ENCODE data around the gene TMEM115. TPM values are rescaled to one million over a fixed set of nuclear protein-coding genes. Genes with fewer than 3 reads are reported as not detected.
A peak's percentile ranks its signal among the peaks of the same experiment; 100 is the strongest.

TMEM115 gene
- total RNA-seq, 2 experiments from 2014 or later, result 22.1 to 22.7 TPM

- Mint-ChIP-seq H3K27me3 (no peaks in the 10 kb centered on the region), H3K36me3 (ENCODE audit: low read depth) (peaks cover 24% of the 10 kb centered on the region), H3K27ac (peak overlapping the region; percentile 54), H3K4me1 (peaks cover 79% of the 10 kb centered on the region), H3K4me3 (no peak overlapping the region), H3K9me3 (no peaks in the 10 kb centered on the region)
- ChIA-PET POLR2A (interaction anchor here (0.7 to 32.1 kb wide), 9 partner anchors 10 to 268 kb away, joined by 3 to 704 read pairs (median 5); partner anchors contain the start of genes CISH, HEMK1, HYAL2 and HYAL3), CTCF (interaction anchor here (0.7 to 1.8 kb wide), 3 partner anchors 224 to 286 kb away, joined by 3 to 4 read pairs (median 3); partner anchors contain the start of gene HEMK1)
- no peak for DNase-seq
Measured at GRCh38 chr3:50345008-50345407, 14.3 kb downstream of the TMEM115 start.

GRCh38 chr3:50342813-50343633, 16.3 kb downstream of the TMEM115 start:
- POLR2A ChIA-PET, result interaction anchor here (0.7 to 32.1 kb wide), 6 partner anchors 0 to 264 kb away, joined by 3 to 704 read pairs (median 295); partner anchors contain the start of genes C3orf18, CISH, CYB561D2 and HEMK1
- peaks cover 69% of the 10 kb centered on the region for H3K4me1 Mint-ChIP-seq
- no peaks in the 10 kb centered on the region for H3K9me3 Mint-ChIP-seq

GRCh38 chr3:50341996-50342650, 17.2 kb downstream of the TMEM115 start:
- ChIA-PET CTCF (interaction anchor here (0.7 to 3.1 kb wide), 4 partner anchors 11 to 270 kb away, joined by 3 to 17 read pairs (median 3); partner anchors contain the start of gene CISH), POLR2A (interaction anchor here (0.7 to 32.1 kb wide), 6 partner anchors 0 to 265 kb away, joined by 3 to 704 read pairs (median 295); partner anchors contain the start of genes C3orf18, CISH, CYB561D2 and HEMK1)
- Mint-ChIP-seq H3K4me3 (peak overlapping the region; percentile 43), H3K4me1 (peaks cover 62% of the 10 kb centered on the region), H3K36me3 (ENCODE audit: low read depth) (peaks cover 33% of the 10 kb centered on the region), H3K27ac (peak overlapping the region; percentile 94), H3K27me3 (no peaks in the 10 kb centered on the region), H3K9me3 (no peaks in the 10 kb centered on the region)
- no peak for DNase-seq

More at GRCh38 chr3:50342813-50343633, 16.3 kb downstream of the TMEM115 start:
- DNase-seq, result no peak
- Mint-ChIP-seq H3K27me3 (no peaks in the 10 kb centered on the region), H3K4me3 (no peak overlapping the region), H3K27ac (peak overlapping the region; percentile 94), H3K36me3 (ENCODE audit: low read depth) (peaks cover 32% of the 10 kb centered on the region)
- CTCF ChIA-PET, result interaction anchor here (0.8 to 3.1 kb wide), 2 partner anchors 11 to 269 kb away, joined by 3 to 17 read pairs; partner anchors contain the start of gene CISH

- Mint-ChIP-seq H3K9me3 (no peaks in the 10 kb centered on the region), H3K27me3 (no peaks in the 10 kb centered on the region), H3K4me1 (peaks cover 61% of the 10 kb centered on the region), H3K27ac (peak overlapping the region; percentile 94), H3K4me3 (peak overlapping the region; percentile 85), H3K36me3 (ENCODE audit: low read depth) (peaks cover 37% of the 10 kb centered on the region)
- POLR2A ChIA-PET, result interaction anchor here (0.8 to 32.1 kb wide), 11 partner anchors 1 to 313 kb away, joined by 3 to 704 read pairs (median 19); partner anchors contain the start of genes C3orf18, CISH, CYB561D2 and HEMK1
- CTCF ChIA-PET, result interaction anchor here (1.3 to 5.9 kb wide), 7 partner anchors 7 to 277 kb away, joined by 3 to 65 read pairs (median 5); partner anchors contain the start of genes CYB561D2, HYAL3, NAA80 and NPRL2
- peak; percentile 47 for DNase-seq
Measured at GRCh38 chr3:50341537-50341936, 17.8 kb downstream of the TMEM115 start.

- Mint-ChIP-seq H3K36me3 (ENCODE audit: low read depth) (peaks cover 45% of the 10 kb centered on the region), H3K4me1 (peaks cover 61% of the 10 kb centered on the region), H3K27ac (peak within 1 kb of the TSS; percentile 94), H3K9me3 (no peaks in the 10 kb centered on the region), H3K4me3 (peak within 1 kb of the TSS; percentile 85), H3K27me3 (no peaks in the 10 kb centered on the region)
- ChIA-PET CTCF (interaction anchor here (0.6 to 5.9 kb wide), 12 partner anchors 8 to 278 kb away, joined by 3 to 65 read pairs (median 4); partner anchors contain the start of genes CYB561D2, HYAL3, NAA80 and NPRL2), POLR2A (interaction anchor here (0.8 to 32.1 kb wide), 19 partner anchors 2 to 314 kb away, joined by 3 to 704 read pairs (median 4); partner anchors contain the start of genes C3orf18, CISH, CYB561D2 and GNAI2)
- peak; percentile 92 for DNase-seq
Measured at GRCh38 chr3:50340448-50341329, 18.6 kb downstream of the TMEM115 start, which contains the start of gene RASSF1. Gene RASSF1 (minus strand): TSS chr3:50340836. CDS start chr3:50340805, 31 bp downstream.

- H3K4me3 Mint-ChIP-seq, result peak overlapping the region; percentile 85
Measured at GRCh38 chr3:50340147-50340447, 19.2 kb downstream of the TMEM115 start.

GRCh38 chr3:50339485-50340146, 19.7 kb downstream of the TMEM115 start:
- Mint-ChIP-seq H3K27ac (peak overlapping the region; percentile 94), H3K36me3 (ENCODE audit: low read depth) (peaks cover 54% of the 10 kb centered on the region), H3K27me3 (no peaks in the 10 kb centered on the region), H3K9me3 (no peaks in the 10 kb centered on the region), H3K4me3 (peak overlapping the region; percentile 85), H3K4me1 (peaks cover 61% of the 10 kb centered on the region)
- CTCF ChIA-PET, result interaction anchor here (0.7 to 5.9 kb wide), 7 partner anchors 9 to 270 kb away, joined by 3 to 65 read pairs (median 5); partner anchors contain the start of genes CYB561D2, HYAL3, NAA80 and NPRL2
- POLR2A ChIA-PET, result interaction anchor here (1.0 to 32.1 kb wide), 11 partner anchors 3 to 280 kb away, joined by 4 to 704 read pairs (median 36); partner anchors contain the start of genes C3orf18, CISH, CYB561D2 and GNAI2
- no peak for DNase-seq

More at GRCh38 chr3:50340147-50340447, 19.2 kb downstream of the TMEM115 start:
- no peak for DNase-seq
- H3K27me3 Mint-ChIP-seq, result no peaks in the 10 kb centered on the region
- POLR2A ChIA-PET, result interaction anchor here (0.9 to 32.1 kb wide), 14 partner anchors 3 to 280 kb away, joined by 3 to 704 read pairs (median 12); partner anchors contain the start of genes C3orf18, CISH, CYB561D2 and GNAI2
- H3K27ac Mint-ChIP-seq, result peak overlapping the region; percentile 94
- peaks cover 62% of the 10 kb centered on the region for H3K4me1 Mint-ChIP-seq
- H3K36me3 Mint-ChIP-seq (ENCODE audit: low read depth), result peaks cover 51% of the 10 kb centered on the region
- CTCF ChIA-PET, result interaction anchor here (0.6 to 5.9 kb wide), 9 partner anchors 8 to 278 kb away, joined by 3 to 65 read pairs (median 5); partner anchors contain the start of genes CYB561D2, HYAL3, NAA80 and NPRL2
- no peaks in the 10 kb centered on the region for H3K9me3 Mint-ChIP-seq

- peaks cover 65% of the 10 kb centered on the region for H3K4me1 Mint-ChIP-seq
- peaks cover 61% of the 10 kb centered on the region for H3K36me3 Mint-ChIP-seq (ENCODE audit: low read depth)
- peak overlapping the region; percentile 85 for H3K4me3 Mint-ChIP-seq
- H3K9me3 Mint-ChIP-seq, result no peaks in the 10 kb centered on the region
- CTCF ChIA-PET, result interaction anchor here (0.7 to 7.5 kb wide), 8 partner anchors 10 to 270 kb away, joined by 3 to 65 read pairs (median 7); partner anchors contain the start of genes CYB561D2, HYAL2, HYAL3 and NAA80
- H3K27ac Mint-ChIP-seq, result peak overlapping the region; percentile 94
- no peak for DNase-seq
- POLR2A ChIA-PET, result interaction anchor here (1.0 to 32.1 kb wide), 10 partner anchors 4 to 268 kb away, joined by 3 to 704 read pairs (median 89); partner anchors contain the start of genes C3orf18, CISH, CYB561D2 and GNAI2
- H3K27me3 Mint-ChIP-seq, result no peaks in the 10 kb centered on the region
Measured at GRCh38 chr3:50338965-50339364, 20.4 kb downstream of the TMEM115 start.

GRCh38 chr3:50337175-50337861, 22.0 kb downstream of the TMEM115 start:
- Mint-ChIP-seq H3K4me3 (peak overlapping the region; percentile 85), H3K36me3 (ENCODE audit: low read depth) (peaks cover 74% of the 10 kb centered on the region), H3K9me3 (no peaks in the 10 kb centered on the region), H3K27me3 (no peaks in the 10 kb centered on the region), H3K27ac (peak overlapping the region; percentile 94), H3K4me1 (peaks cover 63% of the 10 kb centered on the region)
- DNase-seq, result peak; percentile 97
- ChIA-PET CTCF (interaction anchor here (0.9 to 7.5 kb wide), 18 partner anchors 10 to 275 kb away, joined by 3 to 65 read pairs (median 4); partner anchors contain the start of genes CISH, CYB561D2, GNAI2 and HYAL1), POLR2A (interaction anchor here (0.6 to 32.1 kb wide), 26 partner anchors 5 to 1162 kb away, joined by 3 to 704 read pairs (median 5); partner anchors contain the start of genes C3orf18, CISH, CYB561D2 and DCAF1)

Data from activated CD4-positive, alpha-beta memory T cell treated with anti-CD3 and anti-CD28 coated beads, Interleukin-2, amount 10 ng/mL, durations not matched to agents 7 days and 5 days (primary cell).